AG20443 (cell line): ENCODE results near the gene TBC1D2B.

ENCODE experiments used
- DNase-seq: peaks from one replicate; pipeline ENCODE4 v3.0.0; 2012; ENCODE audit warnings: low spot score, mixed read lengths

The TBC1D2B gene

DNA sequence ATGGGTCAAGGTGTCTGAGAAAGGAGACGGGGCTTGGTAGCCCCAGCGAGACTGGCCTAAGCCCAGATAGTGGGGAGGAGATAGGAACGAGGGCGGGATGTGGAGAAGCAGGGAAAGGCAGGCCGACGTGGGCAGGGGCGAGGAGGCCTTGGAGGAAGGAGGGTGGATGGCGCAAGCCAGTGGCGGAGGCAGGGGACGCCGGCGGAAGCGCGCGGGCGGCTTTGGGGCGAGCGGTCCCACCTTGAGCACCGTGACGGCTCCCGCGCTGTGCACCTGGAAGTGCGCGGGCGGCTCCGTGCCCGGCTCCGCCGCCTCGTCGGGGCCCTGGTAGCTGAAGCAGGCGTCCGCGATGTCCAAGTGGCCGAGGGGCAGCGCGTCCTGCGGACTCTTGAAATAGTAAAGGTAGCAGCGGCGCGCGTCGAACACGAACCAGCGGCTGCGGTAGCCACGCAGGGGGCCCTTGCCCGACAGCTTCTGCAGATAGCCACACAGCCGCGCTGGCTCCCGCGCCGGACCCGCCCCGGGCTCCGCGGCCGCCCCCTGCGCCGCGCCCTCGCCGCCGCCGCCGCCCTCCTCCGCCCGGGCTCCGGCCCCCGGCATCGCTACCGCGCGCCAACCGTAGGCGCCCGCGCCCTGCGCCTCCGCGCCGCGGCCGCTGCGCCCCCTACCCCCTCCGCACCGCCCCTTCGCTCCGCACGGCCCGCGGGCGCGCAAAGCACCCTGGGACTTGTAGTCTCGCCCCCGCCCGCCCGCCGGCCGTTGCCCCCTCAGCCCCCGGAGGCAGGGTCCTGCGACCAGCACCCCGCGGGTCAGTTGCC, at the start of gene TBC1D2B:
Gene TBC1D2B, minus strand, starts transcription at position 659 of the 818 bp plus-strand sequence. Its CDS starts 59 bp downstream, at position 600.
- DNase-seq, result peak; percentile 81

DNA sequence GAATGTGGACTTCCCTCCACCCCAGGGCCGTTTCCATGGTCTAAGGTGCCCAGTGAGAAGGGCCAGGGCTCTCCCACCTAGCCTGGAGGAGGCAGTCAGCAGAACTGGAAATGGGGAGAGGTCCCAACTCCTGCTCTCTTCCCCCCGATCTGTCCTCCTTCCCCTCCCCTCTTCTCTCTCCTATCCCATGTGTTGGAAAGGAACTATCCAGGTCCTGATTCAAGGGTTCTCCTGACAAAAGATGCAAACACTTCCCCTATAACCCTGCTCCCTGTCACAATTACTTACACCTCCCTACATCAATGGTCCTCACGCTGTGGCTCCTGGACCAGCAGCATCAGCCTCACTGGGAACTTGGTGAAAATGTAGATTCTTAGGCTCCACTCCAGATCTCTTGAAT, 47.8 kb upstream of the TBC1D2B start:
- no peak for DNase-seq

GRCh38 chr15:78120523-78120922, 43.0 kb upstream of the TBC1D2B start:
- no peak for DNase-seq

- no peak for DNase-seq
Observed at GRCh38 chr15:78112551-78112950, 35.0 kb upstream of the TBC1D2B start.

GRCh38 chr15:78111788-78112187, 34.3 kb upstream of the TBC1D2B start:
- no peak for DNase-seq

- no peak for DNase-seq
Observed at GRCh38 chr15:78110916-78111475, 33.5 kb upstream of the TBC1D2B start.

GRCh38 chr15:78110096-78110495, 32.6 kb upstream of the TBC1D2B start:
- DNase-seq, result no peak

DNA sequence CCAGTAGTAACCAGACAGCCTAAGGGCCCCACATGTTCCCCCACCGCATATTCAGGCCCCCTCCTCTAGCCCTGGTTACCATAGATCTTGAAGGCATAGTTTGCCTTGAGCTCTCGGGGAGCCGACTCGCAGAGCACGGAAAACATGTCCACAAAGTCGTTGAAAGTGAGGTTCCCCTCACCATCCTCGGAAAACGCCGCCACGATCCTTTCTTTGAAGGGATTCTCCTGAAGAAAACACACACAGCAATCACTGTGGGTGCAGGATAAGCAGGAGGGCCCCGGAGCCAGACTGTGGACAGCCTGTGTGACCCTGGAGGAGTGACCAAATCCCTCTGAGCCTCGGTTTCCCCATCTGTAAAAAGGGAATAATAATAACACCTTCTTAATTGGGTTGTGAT, 31.6 kb upstream of the TBC1D2B start:
- no peak for DNase-seq

DNA sequence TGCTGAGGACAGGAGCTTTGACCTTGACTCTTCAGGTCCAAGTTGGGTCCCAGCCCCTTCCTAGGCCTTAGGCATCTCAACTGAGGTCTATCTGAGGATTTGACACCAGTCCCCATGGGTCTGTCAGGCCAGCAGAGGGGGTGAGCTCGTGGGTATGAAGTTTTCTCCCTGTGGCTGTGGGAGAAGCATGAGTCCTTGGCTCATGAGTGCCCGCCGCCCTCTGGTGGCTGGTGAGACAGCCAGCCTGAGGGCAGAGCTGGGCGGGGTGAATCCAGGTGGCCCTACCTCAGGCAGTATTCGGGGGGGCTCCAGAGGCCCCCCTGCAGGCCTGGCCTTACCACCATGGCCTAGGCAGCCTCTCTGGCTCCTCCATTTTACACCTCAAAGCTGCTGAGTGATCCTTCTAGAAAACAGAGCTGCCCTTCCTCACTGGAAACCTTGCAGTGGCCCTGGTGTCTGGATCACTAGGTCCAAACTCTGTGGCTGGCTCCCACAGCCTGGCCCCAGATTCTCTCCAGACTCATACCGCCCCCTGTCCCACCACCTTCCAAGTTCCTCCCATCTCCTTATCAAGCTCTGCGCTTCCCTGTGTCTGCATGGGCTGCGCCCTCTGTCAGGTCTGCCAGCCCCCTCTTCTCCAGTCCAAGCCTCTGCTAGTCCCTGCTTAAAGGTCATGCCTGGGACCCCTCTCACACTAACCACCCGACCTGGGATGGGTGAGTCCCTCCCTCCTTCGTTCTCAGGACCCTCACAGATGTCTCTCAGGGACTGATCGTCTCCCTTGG, 31.0 kb upstream of the TBC1D2B start:
- peak; percentile 93 for DNase-seq

GRCh38 chr15:78107471-78107870, 30.0 kb upstream of the TBC1D2B start:
- no peak for DNase-seq

- DNase-seq, result no peak
Observed at GRCh38 chr15:78105476-78106241, 28.1 kb upstream of the TBC1D2B start.

DNA sequence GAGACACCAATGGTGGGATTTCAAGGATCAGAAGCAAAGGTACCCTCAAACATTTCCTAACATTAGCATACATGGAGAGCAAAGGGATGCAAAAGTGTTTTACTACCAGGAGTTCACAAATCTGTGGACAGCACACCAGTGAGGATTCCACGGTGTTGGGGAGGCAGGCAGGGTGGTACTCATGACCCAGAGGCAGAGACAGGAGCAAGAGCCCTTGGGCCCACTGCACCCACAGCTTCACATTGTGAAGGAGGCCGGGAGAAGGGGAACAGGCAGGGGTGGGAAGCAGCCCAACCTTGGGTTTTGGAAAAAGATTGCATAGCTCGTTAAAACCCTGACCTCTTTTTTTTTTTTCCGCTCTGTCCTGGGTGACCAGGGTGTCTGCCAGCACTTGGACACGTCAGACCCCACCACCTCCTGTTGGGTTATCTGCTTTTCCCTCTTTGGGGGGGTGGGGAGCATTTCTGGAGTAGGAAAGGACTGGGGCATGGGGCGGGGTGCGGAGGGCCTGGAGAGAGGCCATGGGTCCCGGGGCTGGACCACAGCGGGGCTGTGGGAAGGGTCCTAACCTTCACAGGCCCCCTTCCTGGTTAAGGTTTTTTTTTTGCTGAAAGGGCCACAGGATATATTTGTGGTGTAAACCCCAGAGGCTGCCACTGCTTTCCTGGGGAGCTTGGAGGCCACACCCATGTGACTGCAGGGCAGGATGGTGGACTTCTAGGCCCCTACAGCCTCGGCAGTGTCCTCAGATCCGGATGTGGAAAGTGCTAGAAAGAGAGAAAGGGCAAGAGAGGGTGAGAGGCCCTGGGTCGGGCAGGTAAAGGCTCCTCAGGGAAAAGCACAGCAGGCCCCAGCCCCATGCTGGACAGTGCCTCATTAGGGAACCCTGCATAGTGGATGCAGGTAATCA, 27.3 kb upstream of the TBC1D2B start:
- DNase-seq, result no peak

GRCh38 chr15:78104119-78104479, 26.6 kb upstream of the TBC1D2B start:
- no peak for DNase-seq

- no peak for DNase-seq
Observed at GRCh38 chr15:78103406-78104118, 26.1 kb upstream of the TBC1D2B start.

GRCh38 chr15:78102741-78103140, 25.2 kb upstream of the TBC1D2B start:
- DNase-seq, result no peak

GRCh38 chr15:78102211-78102610, 24.7 kb upstream of the TBC1D2B start:
- no peak for DNase-seq

GRCh38 chr15:78101423-78102105, 24.1 kb upstream of the TBC1D2B start:
- no peak for DNase-seq

DNA sequence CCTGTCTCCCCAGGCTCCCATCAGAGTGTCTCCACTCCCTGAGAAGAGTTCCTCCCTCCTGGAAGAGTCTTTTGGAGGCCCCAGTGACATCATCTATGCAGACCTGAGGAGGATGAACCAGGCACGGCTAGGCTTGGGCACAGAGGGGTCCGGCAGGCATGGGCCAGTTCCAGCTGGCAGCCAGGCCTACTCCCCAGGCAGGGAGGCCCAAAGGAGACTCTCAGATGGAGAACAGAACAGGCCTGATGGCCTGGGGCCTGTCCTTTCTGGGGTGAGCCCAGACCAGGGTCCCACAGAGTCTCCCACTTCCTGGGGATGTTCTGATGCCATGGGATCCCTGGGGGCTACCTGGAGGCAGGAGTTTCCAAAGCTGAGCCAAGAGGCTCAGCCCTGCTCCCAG, 23.4 kb upstream of the TBC1D2B start:
- DNase-seq, result no peak

- DNase-seq, result no peak
Observed at GRCh38 chr15:78098131-78098755, 20.7 kb upstream of the TBC1D2B start.
